Vagina (tissue), 2 donors: Measurements from ENCODE around the gene RBM3.

Experiments
- POLR2A ChIP-seq, 2 donors: fragments of 450-650 bp; IDR thresholded peaks; one replicate each; pipeline ENCODE4 v1.6.1; 2017; ENCODE audit warnings: antibody characterized with exemption in 2 of 2, mild to moderate bottlenecking in 2 of 2, moderate library complexity in 2 of 2
- TF ChIP-seq, protein P1 (sequence below), 3 experiments: fragments of 450-650 bp in 2 of 3; fragments of 200-600 bp in 1 of 3; sonication (generic) in 1 of 3; IDR thresholded peaks; one replicate each; pipeline ENCODE4 v1.5.1; 2017 to 2019; ENCODE audit warnings: antibody characterized with exemption in 3 of 3, mild to moderate bottlenecking in 2 of 3, moderate library complexity in 2 of 3

DNA sequence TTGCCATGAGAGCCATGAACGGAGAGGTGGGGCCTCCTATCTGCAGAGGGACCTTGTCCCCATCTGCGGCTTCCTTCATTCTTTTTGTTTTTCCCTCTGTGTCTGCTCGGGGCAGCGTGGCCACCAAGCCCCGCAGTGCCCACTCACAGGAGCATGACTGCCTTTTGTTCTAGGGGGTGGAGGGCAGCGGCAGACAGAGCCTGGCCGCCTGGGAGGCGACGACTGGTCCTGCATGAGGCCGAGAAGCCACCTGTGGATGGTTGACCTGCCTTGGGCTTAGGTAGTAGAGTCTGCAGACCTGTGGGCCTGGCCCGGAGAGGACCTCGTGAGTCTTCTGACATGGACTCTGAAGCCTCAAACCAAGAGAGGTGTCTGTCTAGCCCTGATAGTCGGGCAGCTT, 1.4 kb downstream of the RBM3 start:
- TF ChIP-seq, protein P1, sequence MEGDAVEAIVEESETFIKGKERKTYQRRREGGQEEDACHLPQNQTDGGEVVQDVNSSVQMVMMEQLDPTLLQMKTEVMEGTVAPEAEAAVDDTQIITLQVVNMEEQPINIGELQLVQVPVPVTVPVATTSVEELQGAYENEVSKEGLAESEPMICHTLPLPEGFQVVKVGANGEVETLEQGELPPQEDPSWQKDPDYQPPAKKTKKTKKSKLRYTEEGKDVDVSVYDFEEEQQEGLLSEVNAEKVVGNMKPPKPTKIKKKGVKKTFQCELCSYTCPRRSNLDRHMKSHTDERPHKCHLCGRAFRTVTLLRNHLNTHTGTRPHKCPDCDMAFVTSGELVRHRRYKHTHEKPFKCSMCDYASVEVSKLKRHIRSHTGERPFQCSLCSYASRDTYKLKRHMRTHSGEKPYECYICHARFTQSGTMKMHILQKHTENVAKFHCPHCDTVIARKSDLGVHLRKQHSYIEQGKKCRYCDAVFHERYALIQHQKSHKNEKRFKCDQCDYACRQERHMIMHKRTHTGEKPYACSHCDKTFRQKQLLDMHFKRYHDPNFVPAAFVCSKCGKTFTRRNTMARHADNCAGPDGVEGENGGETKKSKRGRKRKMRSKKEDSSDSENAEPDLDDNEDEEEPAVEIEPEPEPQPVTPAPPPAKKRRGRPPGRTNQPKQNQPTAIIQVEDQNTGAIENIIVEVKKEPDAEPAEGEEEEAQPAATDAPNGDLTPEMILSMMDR (IDR thresholded peaks at IDR 0.05): no peak
- TF ChIP-seq POLR2A (IDR thresholded peaks at IDR 0.05): no peak
